Mesendoderm (in vitro differentiated cells): ENCODE measurements around the gene NVL.

Experiments used
- DNase-seq: peaks from one replicate; pipeline ENCODE4 v3.0.0; 2013
- H2AK5ac ChIP-seq: 2 replicates; pipeline ENCODE4 v1.6.1; 2013; ENCODE audit warnings: low read length, inconsistent platforms
- H2BK120ac ChIP-seq: 2 replicates; pipeline ENCODE4 v1.6.1; 2013; ENCODE audit warnings: low read depth, mild to moderate bottlenecking, low read length, moderate library complexity, mixed read lengths
- H2BK15ac ChIP-seq: replicated peaks from 2 replicates; pipeline ENCODE4 v1.6.1; 2013; ENCODE audit warnings: low read depth, mild to moderate bottlenecking, moderate library complexity
- H2BK5ac ChIP-seq: 2 replicates; pipeline ENCODE4 v1.6.1; 2013; ENCODE audit warnings: low read length, inconsistent platforms
- H3K18ac ChIP-seq: 2 replicates; pipeline ENCODE4 v1.6.1; 2013; ENCODE audit warnings: mild to moderate bottlenecking, low read length, mixed read lengths
- H3K23ac ChIP-seq: one replicate; pipeline ENCODE4 v1.6.1; 2013; ENCODE audit warnings: low read length
- H3K27ac ChIP-seq: 2 replicates; pipeline ENCODE4 v1.5.1; 2013; ENCODE audit warnings: low read depth, mild to moderate bottlenecking, inconsistent platforms, low read length, moderate library complexity
- H3K27me3 ChIP-seq: 2 replicates; pipeline ENCODE4 v1.6.1; 2013; ENCODE audit warnings: low read length, control low read depth, mild to moderate bottlenecking, inconsistent platforms; ENCODE audit not compliant: insufficient read depth, poor library complexity
- H3K36me3 ChIP-seq: 2 replicates; pipeline ENCODE4 v1.6.1; 2013; ENCODE audit warnings: low read length, inconsistent platforms; ENCODE audit not compliant: control insufficient read depth, insufficient read depth
- H3K4ac ChIP-seq: one replicate; pipeline ENCODE4 v1.6.1; 2013; ENCODE audit warnings: low read depth, mild to moderate bottlenecking, low read length, moderate library complexity
- H3K4me1 ChIP-seq: 2 replicates; pipeline ENCODE4 v1.6.1; 2013; ENCODE audit warnings: low read depth, low read length, inconsistent platforms; ENCODE audit not compliant: control insufficient read depth
- H3K4me2 ChIP-seq: 2 replicates; pipeline ENCODE4 v1.6.1; 2013; ENCODE audit warnings: low read length
- H3K4me3 ChIP-seq: 2 replicates; pipeline ENCODE4 v1.5.1; 2013; ENCODE audit warnings: mild to moderate bottlenecking, low read length
- H3K56ac ChIP-seq: one replicate; pipeline ENCODE4 v1.6.1; 2013; ENCODE audit warnings: low read length
- H3K79me1 ChIP-seq: 2 replicates; pipeline ENCODE4 v1.6.1; 2013; ENCODE audit warnings: low read length, inconsistent platforms
- H3K79me2 ChIP-seq: 2 replicates; pipeline ENCODE4 v1.6.1; 2013; ENCODE audit warnings: mild to moderate bottlenecking, low read length; ENCODE audit not compliant: control insufficient read depth, insufficient read depth
- H3K9ac ChIP-seq: 2 replicates; pipeline ENCODE4 v1.6.1; 2013; ENCODE audit warnings: low read length, inconsistent platforms
- H4K5ac ChIP-seq: one replicate; pipeline ENCODE4 v1.6.1; 2013; ENCODE audit warnings: low read length
- H4K8ac ChIP-seq: one replicate; pipeline ENCODE4 v1.6.1; 2013; ENCODE audit warnings: low read depth, mild to moderate bottlenecking, control low read depth, low read length, moderate library complexity
- WGBS: extraction: QIAGEN DNeasy Blood & Tissue Kit; methylation state at CpG from one replicate; pipeline ENCODE4 v1.1.7; 2013; ENCODE audit warnings: low lambda C conversion rate, missing lambda C conversion rate; ENCODE audit not compliant: insufficient coverage; ENCODE audit errors: extremely low coverage; 5-methylcytosine and 5-hydroxymethylcytosine counted together

NVL gene

DNA sequence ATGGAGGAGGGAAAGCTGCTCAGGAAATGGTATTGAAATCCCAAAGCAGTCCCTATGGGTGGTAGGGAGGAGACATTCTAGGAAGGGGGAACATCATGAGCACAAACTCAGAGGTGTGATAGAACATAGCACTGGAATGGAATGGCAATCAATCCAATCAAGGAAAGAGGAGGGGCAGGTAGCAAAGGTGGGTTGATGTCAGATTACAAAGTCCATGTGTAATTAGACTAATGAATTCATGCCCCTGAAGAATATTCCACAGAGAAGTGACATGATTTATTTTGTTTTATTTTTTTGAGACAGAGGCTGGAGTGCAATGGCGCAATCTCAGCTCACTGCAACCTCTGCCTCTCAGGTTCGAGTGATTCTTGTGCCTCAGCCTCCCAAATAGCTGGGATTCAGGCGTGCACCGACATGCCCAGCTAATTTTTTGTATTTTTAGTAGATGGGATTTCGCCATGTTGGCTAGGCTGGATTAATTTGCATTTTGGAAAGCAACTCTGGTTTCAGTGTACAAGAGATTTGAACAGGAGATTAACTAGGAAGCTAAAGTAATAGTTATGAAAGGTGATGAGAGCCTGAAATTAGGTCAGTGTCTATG is 110.9 kb downstream of the NVL start:
- H3K9ac ChIP-seq, result no peak overlapping the region
- H4K5ac ChIP-seq, result no peak overlapping the region
- H2BK15ac ChIP-seq, result no peak overlapping the region
- no peaks in the 10 kb centered on the region for H3K4me1 ChIP-seq
- H3K4ac ChIP-seq, result no peak overlapping the region
- H3K79me2 ChIP-seq, result no peaks in the 10 kb centered on the region
- no peak overlapping the region for H3K23ac ChIP-seq
- H3K4me3 ChIP-seq, result no peak overlapping the region
- DNase-seq, result no peak
- H4K8ac ChIP-seq, result no peak overlapping the region
- H3K79me1 ChIP-seq, result no peaks in the 10 kb centered on the region
- no peak overlapping the region for H3K18ac ChIP-seq
- H2BK5ac ChIP-seq, result no peak overlapping the region
- no peak overlapping the region for H3K27ac ChIP-seq
- H2AK5ac ChIP-seq, result no peak overlapping the region
- H3K56ac ChIP-seq, result no peak overlapping the region
- H3K27me3 ChIP-seq, result no peaks in the 10 kb centered on the region
- WGBS, result no CpG with 5 or more reads among the region's 5 CpGs
- no peak overlapping the region for H2BK120ac ChIP-seq
- no peaks in the 10 kb centered on the region for H3K36me3 ChIP-seq
- H3K4me2 ChIP-seq, result no peak overlapping the region

DNA sequence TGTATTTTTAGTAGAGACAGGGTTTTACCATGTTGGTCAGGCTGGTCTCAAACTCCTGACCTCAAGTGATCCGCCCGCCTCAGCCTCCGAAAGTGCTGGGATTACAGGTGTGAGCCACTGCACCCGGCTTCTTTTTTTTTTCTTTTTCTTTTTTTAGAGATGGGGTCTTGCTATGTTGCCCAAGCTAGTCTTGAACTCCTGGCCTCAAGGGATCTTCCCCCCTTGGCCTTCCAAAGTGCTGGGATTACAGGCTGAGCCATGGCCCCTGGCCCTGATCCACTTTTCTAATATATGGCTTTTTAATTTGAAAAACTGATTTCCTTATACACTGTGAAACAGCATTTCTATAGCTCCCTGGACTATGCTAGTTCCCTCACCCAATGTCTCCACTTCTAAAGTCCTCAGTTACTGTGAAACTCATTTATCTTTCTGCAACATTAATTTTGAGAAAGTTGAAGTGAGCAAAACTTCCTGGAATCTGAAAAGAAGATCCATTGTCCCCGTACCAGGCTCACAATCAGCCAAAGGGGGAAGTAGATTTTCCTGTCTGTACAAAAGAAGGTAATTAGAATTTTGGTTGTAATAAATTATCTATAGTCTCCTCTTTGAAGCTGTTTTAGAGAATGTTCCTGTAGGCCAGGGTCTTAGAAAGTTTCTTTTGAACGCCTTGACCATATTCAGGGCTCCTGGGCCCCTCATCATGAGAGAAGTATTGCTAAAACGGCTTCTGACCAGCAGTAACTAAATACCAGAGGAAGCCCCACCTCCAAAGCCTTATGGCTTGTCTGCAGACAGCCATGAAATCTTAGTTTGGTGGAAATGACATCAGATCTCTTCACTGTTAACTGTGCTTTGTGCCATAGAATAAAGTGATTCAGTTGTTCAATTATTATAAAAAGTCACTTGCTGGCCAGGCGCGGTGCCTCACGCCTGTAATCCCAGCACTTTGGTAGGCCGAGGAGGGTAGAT is 112.0 kb downstream of the NVL start:
- DNase-seq, result no peak
- Histone ChIP-seq H3K79me1 (no peaks in the 10 kb centered on the region), H3K4me2 (no peak overlapping the region), H3K27me3 (no peaks in the 10 kb centered on the region), H3K27ac (no peak overlapping the region), H2AK5ac (no peak overlapping the region), H4K8ac (no peak overlapping the region), H2BK120ac (peak overlapping the region; percentile 24), H3K36me3 (no peaks in the 10 kb centered on the region), H3K18ac (no peak overlapping the region), H2BK5ac (no peak overlapping the region), H3K4me3 (no peak overlapping the region), H3K79me2 (no peaks in the 10 kb centered on the region), H3K4ac (no peak overlapping the region), H3K9ac (no peak overlapping the region), H3K23ac (no peak overlapping the region), H4K5ac (no peak overlapping the region), H3K56ac (no peak overlapping the region), H3K4me1 (peaks cover 2% of the 10 kb centered on the region), H2BK15ac (no peak overlapping the region)
- no CpG with 5 or more reads among the region's 11 CpGs for WGBS

GRCh38 chr1:224216382-224216781 is 113.6 kb downstream of the NVL start:
- Histone ChIP-seq H3K18ac (no peak overlapping the region), H3K23ac (no peak overlapping the region), H3K36me3 (no peaks in the 10 kb centered on the region), H3K79me1 (no peaks in the 10 kb centered on the region), H2BK15ac (no peak overlapping the region), H3K27ac (no peak overlapping the region), H3K56ac (no peak overlapping the region), H2BK120ac (no peak overlapping the region), H3K9ac (no peak overlapping the region), H2AK5ac (no peak overlapping the region), H3K4me2 (no peak overlapping the region), H2BK5ac (no peak overlapping the region), H4K8ac (no peak overlapping the region), H3K4me1 (peaks cover 2% of the 10 kb centered on the region), H4K5ac (no peak overlapping the region), H3K4me3 (no peak overlapping the region), H3K79me2 (no peaks in the 10 kb centered on the region), H3K27me3 (no peaks in the 10 kb centered on the region), H3K4ac (no peak overlapping the region)
- no CpG with 5 or more reads among the region's 8 CpGs for WGBS
- DNase-seq, result no peak

- H3K27ac ChIP-seq, result no peak overlapping the region
These were observed 116.4 kb downstream of the NVL start for GRCh38 chr1:224213438-224214119.

DNA sequence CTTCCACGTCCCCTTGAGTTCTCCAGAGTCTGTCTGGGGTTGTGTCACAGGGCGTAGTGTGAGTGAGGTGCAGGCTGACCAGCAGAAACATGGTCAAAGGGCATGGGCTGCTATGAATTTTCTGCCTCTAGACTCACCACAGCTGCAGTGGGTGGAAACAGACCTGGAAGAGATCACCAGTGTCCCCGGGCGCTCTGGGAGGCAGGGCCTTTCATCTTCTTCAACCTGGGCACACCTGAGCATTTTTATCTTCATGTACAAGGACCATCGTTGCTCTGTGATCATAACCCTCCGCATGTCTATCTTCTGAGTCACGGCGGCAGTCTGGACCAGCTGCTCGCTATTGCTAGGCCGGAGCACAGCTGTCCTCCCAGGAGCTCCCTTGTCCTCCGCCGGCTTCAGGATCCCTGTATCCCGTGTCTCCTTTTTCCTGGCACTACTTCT is 117.3 kb downstream of the NVL start:
- DNase-seq, result no peak
- Histone ChIP-seq H3K27me3 (no peaks in the 10 kb centered on the region), H3K4me1 (peaks cover 2% of the 10 kb centered on the region), H2AK5ac (no peak overlapping the region), H3K79me1 (no peaks in the 10 kb centered on the region), H3K36me3 (no peaks in the 10 kb centered on the region), H3K27ac (no peak overlapping the region), H3K23ac (no peak overlapping the region), H3K79me2 (no peaks in the 10 kb centered on the region), H3K4ac (no peak overlapping the region), H4K5ac (no peak overlapping the region), H2BK120ac (no peak overlapping the region), H4K8ac (no peak overlapping the region), H3K56ac (peak overlapping the region; percentile 20), H3K4me2 (no peak overlapping the region), H3K9ac (no peak overlapping the region), H2BK15ac (no peak overlapping the region), H3K18ac (no peak overlapping the region), H2BK5ac (no peak overlapping the region), H3K4me3 (no peak overlapping the region)
- WGBS, result no CpG with 5 or more reads among the region's 13 CpGs

More at GRCh38 chr1:224213438-224214119, 116.4 kb downstream of the NVL start:
- Histone ChIP-seq H4K8ac (no peak overlapping the region), H4K5ac (no peak overlapping the region), H3K4me2 (no peak overlapping the region), H3K9ac (no peak overlapping the region), H2BK5ac (no peak overlapping the region), H3K4ac (no peak overlapping the region), H3K4me1 (peaks cover 2% of the 10 kb centered on the region), H3K79me2 (no peaks in the 10 kb centered on the region), H2BK120ac (peak overlapping the region; percentile 17), H3K56ac (peak overlapping the region; percentile 6), H2BK15ac (no peak overlapping the region), H3K4me3 (no peak overlapping the region), H3K36me3 (no peaks in the 10 kb centered on the region), H3K18ac (peak overlapping the region; percentile 25), H3K79me1 (no peaks in the 10 kb centered on the region), H3K27me3 (no peaks in the 10 kb centered on the region), H2AK5ac (no peak overlapping the region), H3K23ac (no peak overlapping the region)
- no CpG with 5 or more reads among the region's 4 CpGs for WGBS
- peak; percentile 88 for DNase-seq
